H9 (cell line): ENCODE data around the gene ASF1B. TPM values are rescaled to one million over a fixed set of nuclear protein-coding genes. Genes with fewer than 3 reads are reported as not detected.

ENCODE experiments used
- DNase-seq: peaks from one replicate; pipeline ENCODE4 v3.0.0-alpha.2; 2017
- H2AFZ ChIP-seq: one replicate; pipeline ENCODE4 v1.6.1; 2013; ENCODE audit warnings: mild to moderate bottlenecking, low read length, control low read depth, moderate library complexity
- H2AK5ac ChIP-seq: 2 replicates; pipeline ENCODE4 v1.6.1; 2013; ENCODE audit warnings: low read length, control low read depth, mixed read lengths; ENCODE audit not compliant: insufficient read length
- H2BK120ac ChIP-seq: one replicate; pipeline ENCODE4 v1.6.1; 2013; ENCODE audit warnings: low read depth, mild to moderate bottlenecking, low read length, control low read depth, inconsistent platforms; ENCODE audit not compliant: poor library complexity, severe bottlenecking
- H2BK12ac ChIP-seq: 2 replicates; pipeline ENCODE4 v1.6.1; 2013; ENCODE audit warnings: low read length, control low read depth, mixed read lengths, low read depth; ENCODE audit not compliant: insufficient read length
- H2BK15ac ChIP-seq: 2 replicates; pipeline ENCODE4 v1.6.1; 2013; ENCODE audit warnings: low read depth, low read length, control low read depth
- H2BK20ac ChIP-seq: one replicate; pipeline ENCODE4 v1.6.1; 2013; ENCODE audit warnings: low read depth, mild to moderate bottlenecking, low read length, control low read depth, inconsistent platforms; ENCODE audit not compliant: poor library complexity, severe bottlenecking
- H2BK5ac ChIP-seq: 2 replicates; pipeline ENCODE4 v1.6.1; 2013; ENCODE audit warnings: low read length, control low read depth, mixed read lengths; ENCODE audit not compliant: insufficient read length
- H3K14ac ChIP-seq: 2 replicates; pipeline ENCODE4 v1.6.1; 2013; ENCODE audit warnings: low read length, control low read depth; ENCODE audit not compliant: insufficient read depth
- H3K18ac ChIP-seq: 2 replicates; pipeline ENCODE4 v1.6.1; 2013; ENCODE audit warnings: low read depth, mild to moderate bottlenecking, mixed read lengths, low read length, control low read depth; ENCODE audit not compliant: insufficient read length
- H3K23ac ChIP-seq: 2 replicates; pipeline ENCODE4 v1.6.1; 2013; ENCODE audit warnings: low read length, control low read depth, mixed read lengths, low read depth; ENCODE audit not compliant: insufficient read length
- H3K23me2 ChIP-seq: 2 replicates; pipeline ENCODE4 v1.6.1; 2013; ENCODE audit warnings: low read depth, mild to moderate bottlenecking, mixed read lengths, low read length, control low read depth; ENCODE audit not compliant: insufficient read length, poor library complexity, severe bottlenecking
- H3K27ac ChIP-seq: 2 replicates; pipeline ENCODE4 v1.5.1; 2013; ENCODE audit warnings: low read length, control low read depth, mixed read lengths, low read depth; ENCODE audit not compliant: insufficient read length
- H3K27me3 ChIP-seq: 2 replicates; pipeline ENCODE4 v1.6.1; 2013; ENCODE audit warnings: low read length, control low read depth, inconsistent platforms; ENCODE audit not compliant: insufficient read depth
- H3K4ac ChIP-seq: 2 replicates; pipeline ENCODE4 v1.6.1; 2013; ENCODE audit warnings: low read depth, mild to moderate bottlenecking, control low read depth, inconsistent platforms, low read length, moderate library complexity
- H3K4me1 ChIP-seq: 2 replicates; pipeline ENCODE4 v1.6.1; 2013; ENCODE audit warnings: low read length, control low read depth, inconsistent platforms; ENCODE audit not compliant: insufficient read depth
- H3K4me2 ChIP-seq: 2 replicates; pipeline ENCODE4 v1.6.1; 2013; ENCODE audit warnings: low read length, control low read depth, mixed read lengths; ENCODE audit not compliant: insufficient read length, insufficient read depth
- H3K56ac ChIP-seq: 2 replicates; pipeline ENCODE4 v1.6.1; 2013; ENCODE audit warnings: low read depth, mild to moderate bottlenecking, mixed read lengths, low read length, control low read depth; ENCODE audit not compliant: insufficient read length
- H3K79me1 ChIP-seq: 2 replicates; pipeline ENCODE4 v1.6.1; 2013; ENCODE audit warnings: low read depth, mild to moderate bottlenecking, moderate library complexity, low read length, control low read depth, inconsistent platforms; ENCODE audit not compliant: insufficient read depth, poor library complexity, severe bottlenecking
- H3K79me2 ChIP-seq: 2 replicates; pipeline ENCODE4 v1.6.1; 2013; ENCODE audit warnings: low read length, control low read depth, inconsistent platforms; ENCODE audit not compliant: insufficient read depth
- H3K9ac ChIP-seq: 2 replicates; pipeline ENCODE4 v1.6.1; 2013; ENCODE audit warnings: low read length, control low read depth, mixed read lengths; ENCODE audit not compliant: insufficient read length; ENCODE audit errors: extremely low read depth
- H3K9me3 ChIP-seq: one replicate; pipeline ENCODE4 v1.6.1; 2013; ENCODE audit warnings: low read depth, low read length, inconsistent platforms; ENCODE audit not compliant: control insufficient read depth
- H3T11ph ChIP-seq: one replicate; pipeline ENCODE4 v1.6.1; 2013; ENCODE audit warnings: mild to moderate bottlenecking, low read length, control low read depth, inconsistent platforms
- H4K20me1 ChIP-seq: one replicate; pipeline ENCODE4 v1.6.1; 2013; ENCODE audit not compliant: control insufficient read depth, insufficient read length, insufficient read depth
- H4K5ac ChIP-seq: 2 replicates; pipeline ENCODE4 v1.6.1; 2013; ENCODE audit warnings: low read depth, mild to moderate bottlenecking, mixed read lengths, low read length, control low read depth; ENCODE audit not compliant: insufficient read length
- H4K8ac ChIP-seq: replicated peaks from 2 replicates; pipeline ENCODE4 v1.6.1; 2013; ENCODE audit warnings: low read length, control low read depth, mixed read lengths, low read depth; ENCODE audit not compliant: insufficient read length
- H4K91ac ChIP-seq: 2 replicates; pipeline ENCODE4 v1.6.1; 2013; ENCODE audit warnings: low read depth, mild to moderate bottlenecking, moderate library complexity, mixed read lengths, low read length, control low read depth; ENCODE audit not compliant: insufficient read length
- H3K27ac Mint-ChIP-seq, 3 experiments: 2 replicates in 2 of 3; 3 replicates in 1 of 3; pipeline ENCODE4 v1.8.0; 2020 to 2021; ENCODE audit warnings: mixed read lengths in 3 of 3, mild to moderate bottlenecking in 1 of 3, moderate library complexity in 1 of 3
- H3K27me3 Mint-ChIP-seq: 2 replicates; pipeline ENCODE4 v1.8.0; 2021; ENCODE audit warnings: low read depth, mild to moderate bottlenecking, moderate library complexity, mixed read lengths
- H3K36me3 Mint-ChIP-seq, 3 experiments: 2 replicates in 2 of 3; 3 replicates in 1 of 3; pipeline ENCODE4 v1.8.0; 2020 to 2021; ENCODE audit warnings: low read depth in 3 of 3, mixed read lengths in 3 of 3; ENCODE audit not compliant: insufficient read depth in 1 of 3
- H3K4me1 Mint-ChIP-seq, 2 experiments: 2 replicates each; pipeline ENCODE4 v1.8.0; 2020; ENCODE audit warnings: mixed read lengths in 2 of 2
- H3K4me3 Mint-ChIP-seq, 2 experiments: 2 replicates in 1 of 2; 3 replicates in 1 of 2; pipeline ENCODE4 v1.8.0; 2020 to 2021; ENCODE audit warnings: mild to moderate bottlenecking in 2 of 2, mixed read lengths in 2 of 2, moderate library complexity in 1 of 2
- H3K9me3 Mint-ChIP-seq, 2 experiments: 2 replicates in 1 of 2; 3 replicates in 1 of 2; pipeline ENCODE4 v1.8.0; 2020; ENCODE audit warnings: mild to moderate bottlenecking in 2 of 2, mixed read lengths in 2 of 2, moderate library complexity in 1 of 2
- WGBS: extraction: QIAGEN DNeasy Blood & Tissue Kit; methylation state at CpG from one replicate; pipeline ENCODE4 v1.1.7; 2013; ENCODE audit warnings: missing lambda C conversion rate, low lambda C conversion rate, mixed read lengths; ENCODE audit not compliant: insufficient read length; ENCODE audit errors: extremely low coverage; 5-methylcytosine and 5-hydroxymethylcytosine counted together
- total RNA-seq: library from RNA; stranded (reverse); gene quantifications from 2 replicates; pipeline ENCODE4 v1.2.1, GENCODE V29; 2021
- TF ChIP-seq, protein P1 (sequence below): fragments of 200-600 bp; sonication (generic); conservative IDR thresholded peaks from 3 replicates; pipeline ENCODE4 v1.8.0; 2021; ENCODE audit warnings: antibody characterized with exemption, mild to moderate bottlenecking

The ASF1B gene
- total RNA-seq, 1 experiment from 2014 or later = 46.6 TPM

DNA sequence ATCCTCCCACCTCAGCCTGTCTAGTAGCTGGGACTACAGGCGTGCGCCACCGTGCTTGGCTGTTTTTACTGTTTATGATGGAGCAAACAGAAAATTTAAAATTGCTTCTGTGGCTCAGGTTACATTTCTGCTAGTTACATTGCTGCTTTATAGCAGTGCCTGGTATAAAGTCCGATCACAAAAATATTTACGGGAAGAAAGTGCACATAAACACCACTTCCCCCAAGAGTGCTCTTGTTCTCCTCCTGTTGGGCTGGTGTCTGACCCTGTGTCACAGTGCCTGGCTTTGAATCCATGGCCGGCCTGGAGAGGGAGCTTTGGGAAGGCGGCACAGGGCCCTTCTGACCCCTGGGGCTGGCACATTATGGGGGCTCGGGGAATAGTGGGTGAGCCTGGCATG lies 30.7 kb downstream of the ASF1B start:
- Histone ChIP-seq H3T11ph (no peak overlapping the region), H3K14ac (no peak overlapping the region), H2BK15ac (no peak overlapping the region), H2BK12ac (no peak overlapping the region), H2BK20ac (no peak overlapping the region), H4K8ac (no peak overlapping the region), H3K9me3 (no peaks in the 10 kb centered on the region), H3K18ac (no peak overlapping the region), H2BK5ac (no peak overlapping the region), H4K5ac (no peak overlapping the region), H3K23me2 (no peaks in the 10 kb centered on the region), H3K23ac (no peak overlapping the region), H2BK120ac (no peak overlapping the region), H4K20me1 (no peaks in the 10 kb centered on the region), H3K4me2 (no peak overlapping the region), H3K79me1 (no peaks in the 10 kb centered on the region), H3K27me3 (no peaks in the 10 kb centered on the region), H2AK5ac (no peak overlapping the region), H3K79me2 (no peaks in the 10 kb centered on the region), H3K9ac (no peak overlapping the region), H3K4ac (no peak overlapping the region), H3K4me1 (no peaks in the 10 kb centered on the region), H2AFZ (no peak overlapping the region), H3K27ac (no peak overlapping the region), H3K56ac (no peak overlapping the region), H4K91ac (no peak overlapping the region)
- Mint-ChIP-seq H3K9me3 (no peaks in the 10 kb centered on the region), H3K27ac (no peak overlapping the region), H3K4me1 (no peaks in the 10 kb centered on the region), H3K36me3 (peaks cover 2 to 19% (median 6%) of the 10 kb centered on the region in 3 experiments; a peak in 4 of 7 replicates), H3K27me3 (no peaks in the 10 kb centered on the region), H3K4me3 (no peak overlapping the region; a peak in 1 of 5 replicates)
- no peak for DNase-seq
- TF ChIP-seq, protein P1, sequence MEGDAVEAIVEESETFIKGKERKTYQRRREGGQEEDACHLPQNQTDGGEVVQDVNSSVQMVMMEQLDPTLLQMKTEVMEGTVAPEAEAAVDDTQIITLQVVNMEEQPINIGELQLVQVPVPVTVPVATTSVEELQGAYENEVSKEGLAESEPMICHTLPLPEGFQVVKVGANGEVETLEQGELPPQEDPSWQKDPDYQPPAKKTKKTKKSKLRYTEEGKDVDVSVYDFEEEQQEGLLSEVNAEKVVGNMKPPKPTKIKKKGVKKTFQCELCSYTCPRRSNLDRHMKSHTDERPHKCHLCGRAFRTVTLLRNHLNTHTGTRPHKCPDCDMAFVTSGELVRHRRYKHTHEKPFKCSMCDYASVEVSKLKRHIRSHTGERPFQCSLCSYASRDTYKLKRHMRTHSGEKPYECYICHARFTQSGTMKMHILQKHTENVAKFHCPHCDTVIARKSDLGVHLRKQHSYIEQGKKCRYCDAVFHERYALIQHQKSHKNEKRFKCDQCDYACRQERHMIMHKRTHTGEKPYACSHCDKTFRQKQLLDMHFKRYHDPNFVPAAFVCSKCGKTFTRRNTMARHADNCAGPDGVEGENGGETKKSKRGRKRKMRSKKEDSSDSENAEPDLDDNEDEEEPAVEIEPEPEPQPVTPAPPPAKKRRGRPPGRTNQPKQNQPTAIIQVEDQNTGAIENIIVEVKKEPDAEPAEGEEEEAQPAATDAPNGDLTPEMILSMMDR = no peak
- no CpG with 5 or more reads among the region's 8 CpGs for WGBS
